Endothelial cell of hepatic sinusoid (primary cell): ENCODE measurements around the gene GLI1.

Experiments used
- in situ Hi-C: cut with HindIII; loops from 2 replicates; pipeline ENCODE4 v1.10.0; 2017; ENCODE audit warnings: low sequenced_read_pairs

Gene GLI1

GRCh38 chr12:57460841-57461275 is 1.3 kb downstream of the GLI1 start:
- in situ Hi-C loops = no loop called here

GRCh38 chr12:57461276-57461916 is 1.8 kb downstream of the GLI1 start:
- in situ Hi-C loops = no loop called here

GRCh38 chr12:57461917-57462250 is 2.3 kb downstream of the GLI1 start:
- in situ Hi-C loops = no loop called here

DNA sequence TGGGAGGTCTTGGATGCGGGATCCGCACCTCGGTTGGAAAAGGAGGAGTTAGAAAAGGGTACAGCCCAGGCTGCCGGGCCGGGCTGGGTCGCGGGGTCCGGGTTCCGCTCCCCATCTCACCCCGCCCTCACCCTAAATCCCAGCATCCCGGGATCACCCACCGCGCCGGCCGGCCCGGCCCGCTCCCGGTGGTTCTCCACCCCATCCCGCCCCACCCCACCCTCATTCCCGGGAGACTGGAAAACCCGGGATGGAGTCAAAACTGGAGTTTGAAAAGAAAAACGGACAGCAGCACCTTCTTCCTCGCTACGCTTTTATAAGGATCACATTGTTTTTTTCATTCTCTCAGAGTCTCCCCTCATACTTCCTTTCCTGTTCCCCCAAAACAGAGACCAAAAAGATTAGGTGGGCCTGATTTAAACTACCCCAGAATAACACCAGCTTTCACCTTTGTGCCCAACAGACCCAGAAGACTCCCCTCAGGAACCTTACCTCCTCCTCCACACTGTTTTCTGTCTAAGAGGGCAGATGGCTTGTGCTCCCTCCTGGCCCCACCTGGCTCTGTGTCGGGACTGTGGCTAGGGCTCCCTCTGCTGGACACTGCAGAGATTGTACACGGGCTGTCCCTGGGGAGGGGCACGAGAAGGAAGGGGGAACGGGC is 2.8 kb downstream of the GLI1 start:
- in situ Hi-C loops = no loop called here

DNA sequence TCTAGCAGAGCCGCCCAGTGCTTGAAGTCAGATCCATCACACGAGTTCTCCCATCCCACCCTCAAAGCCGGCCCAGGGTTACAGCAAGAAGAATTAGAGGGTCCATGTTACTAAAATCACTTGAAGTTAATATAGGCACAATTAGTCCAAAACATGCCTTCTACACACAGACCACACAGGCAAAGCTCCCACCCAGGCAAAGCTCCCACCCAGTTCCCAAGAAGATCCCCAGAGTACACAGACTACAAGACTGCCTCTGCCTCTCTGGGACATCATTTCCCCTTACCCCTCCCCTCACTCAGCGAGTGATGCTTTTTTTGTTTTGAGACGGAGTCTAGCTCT is 3.3 kb downstream of the GLI1 start:
- in situ Hi-C loops = no loop called here

GRCh38 chr12:57464569-57464968 is 5.0 kb downstream of the GLI1 start:
- in situ Hi-C loops = no loop called here

DNA sequence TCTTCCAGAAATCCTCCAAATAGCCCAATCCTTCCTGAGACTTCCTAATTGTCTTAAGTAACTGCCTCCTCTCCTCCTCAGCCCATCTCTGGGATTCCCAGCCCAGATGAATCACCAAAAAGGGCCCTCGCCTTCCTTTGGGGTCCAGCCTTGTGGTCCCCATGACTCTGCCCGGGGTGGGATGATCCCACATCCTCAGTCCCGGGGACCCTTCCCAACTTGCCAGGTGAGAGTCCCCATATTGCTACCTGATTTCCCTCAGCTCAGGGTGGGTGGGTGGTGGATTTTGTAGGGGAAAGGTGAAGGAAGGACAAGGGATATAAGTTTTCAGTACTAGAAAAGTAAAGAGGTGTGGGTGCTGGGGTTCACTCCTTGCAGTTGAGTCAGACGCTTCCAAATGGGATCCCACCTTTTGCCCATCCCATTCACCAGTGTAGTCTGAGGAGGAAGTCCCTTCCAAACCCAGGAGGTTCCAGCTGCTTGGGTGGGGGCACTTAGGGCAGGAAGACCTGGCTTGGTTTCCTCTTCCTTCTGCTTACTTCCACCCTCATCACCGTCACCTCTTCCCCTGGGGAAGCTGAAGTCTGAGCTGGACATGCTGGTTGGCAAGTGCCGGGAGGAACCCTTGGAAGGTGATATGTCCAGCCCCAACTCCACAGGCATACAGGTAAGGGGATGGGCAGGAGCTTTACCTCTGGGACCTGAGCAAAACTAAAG is 5.6 kb downstream of the GLI1 start:
- in situ Hi-C loops = no loop called here

GRCh38 chr12:57465747-57466505 is 6.3 kb downstream of the GLI1 start:
- in situ Hi-C loops = no loop called here

DNA sequence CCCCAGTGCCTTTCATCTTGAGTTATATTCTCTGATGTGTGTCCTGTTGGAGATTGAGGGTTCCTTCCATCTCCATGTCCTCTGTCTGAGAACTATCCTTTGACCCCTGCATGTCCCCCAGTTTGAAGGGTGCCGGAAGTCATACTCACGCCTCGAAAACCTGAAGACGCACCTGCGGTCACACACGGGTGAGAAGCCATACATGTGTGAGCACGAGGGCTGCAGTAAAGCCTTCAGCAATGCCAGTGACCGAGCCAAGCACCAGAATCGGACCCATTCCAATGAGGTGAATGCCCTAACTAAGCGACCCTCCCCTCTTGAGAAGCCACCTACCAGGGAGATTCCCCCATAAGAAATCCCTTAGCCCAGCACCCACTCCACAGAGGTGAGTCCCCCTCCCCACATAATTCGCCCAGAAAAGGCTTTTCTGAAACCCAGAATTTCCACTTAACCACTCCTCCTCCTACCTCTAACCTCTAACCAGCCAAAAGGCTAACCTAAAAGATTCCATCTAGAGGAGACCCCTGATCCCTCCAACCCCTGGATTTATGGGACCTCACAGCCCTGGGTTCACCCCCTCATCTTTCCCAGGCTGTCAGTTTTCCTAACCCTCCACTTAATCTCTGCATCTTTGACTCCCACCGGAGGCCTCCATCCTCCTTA is 7.8 kb downstream of the GLI1 start:
- in situ Hi-C loops = no loop called here

- in situ Hi-C loops = no loop called here
Measured at GRCh38 chr12:57467915-57468314, 8.3 kb downstream of the GLI1 start.

- in situ Hi-C loops = no loop called here
Measured at GRCh38 chr12:57469296-57470164, 9.9 kb downstream of the GLI1 start.

DNA sequence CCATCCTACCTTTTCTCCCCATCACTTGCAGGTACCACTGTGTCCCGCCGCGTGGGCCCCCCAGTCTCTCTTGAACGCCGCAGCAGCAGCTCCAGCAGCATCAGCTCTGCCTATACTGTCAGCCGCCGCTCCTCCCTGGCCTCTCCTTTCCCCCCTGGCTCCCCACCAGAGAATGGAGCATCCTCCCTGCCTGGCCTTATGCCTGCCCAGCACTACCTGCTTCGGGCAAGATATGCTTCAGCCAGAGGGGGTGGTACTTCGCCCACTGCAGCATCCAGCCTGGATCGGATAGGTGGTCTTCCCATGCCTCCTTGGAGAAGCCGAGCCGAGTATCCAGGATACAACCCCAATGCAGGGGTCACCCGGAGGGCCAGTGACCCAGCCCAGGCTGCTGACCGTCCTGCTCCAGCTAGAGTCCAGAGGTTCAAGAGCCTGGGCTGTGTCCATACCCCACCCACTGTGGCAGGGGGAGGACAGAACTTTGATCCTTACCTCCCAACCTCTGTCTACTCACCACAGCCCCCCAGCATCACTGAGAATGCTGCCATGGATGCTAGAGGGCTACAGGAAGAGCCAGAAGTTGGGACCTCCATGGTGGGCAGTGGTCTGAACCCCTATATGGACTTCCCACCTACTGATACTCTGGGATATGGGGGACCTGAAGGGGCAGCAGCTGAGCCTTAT is 10.8 kb downstream of the GLI1 start:
- in situ Hi-C loops = no loop called here

DNA sequence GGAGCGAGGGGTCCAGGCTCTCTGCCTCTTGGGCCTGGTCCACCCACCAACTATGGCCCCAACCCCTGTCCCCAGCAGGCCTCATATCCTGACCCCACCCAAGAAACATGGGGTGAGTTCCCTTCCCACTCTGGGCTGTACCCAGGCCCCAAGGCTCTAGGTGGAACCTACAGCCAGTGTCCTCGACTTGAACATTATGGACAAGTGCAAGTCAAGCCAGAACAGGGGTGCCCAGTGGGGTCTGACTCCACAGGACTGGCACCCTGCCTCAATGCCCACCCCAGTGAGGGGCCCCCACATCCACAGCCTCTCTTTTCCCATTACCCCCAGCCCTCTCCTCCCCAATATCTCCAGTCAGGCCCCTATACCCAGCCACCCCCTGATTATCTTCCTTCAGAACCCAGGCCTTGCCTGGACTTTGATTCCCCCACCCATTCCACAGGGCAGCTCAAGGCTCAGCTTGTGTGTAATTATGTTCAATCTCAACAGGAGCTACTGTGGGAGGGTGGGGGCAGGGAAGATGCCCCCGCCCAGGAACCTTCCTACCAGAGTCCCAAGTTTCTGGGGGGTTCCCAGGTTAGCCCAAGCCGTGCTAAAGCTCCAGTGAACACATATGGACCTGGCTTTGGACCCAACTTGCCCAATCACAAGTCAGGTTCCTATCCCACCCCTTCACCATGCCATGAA is 11.5 kb downstream of the GLI1 start:
- in situ Hi-C loops = no loop called here

- in situ Hi-C loops = no loop called here
Measured at GRCh38 chr12:57471661-57472060, 12.1 kb downstream of the GLI1 start.

- in situ Hi-C loops = no loop called here
Measured at GRCh38 chr12:57472391-57472790, 12.8 kb downstream of the GLI1 start.

DNA sequence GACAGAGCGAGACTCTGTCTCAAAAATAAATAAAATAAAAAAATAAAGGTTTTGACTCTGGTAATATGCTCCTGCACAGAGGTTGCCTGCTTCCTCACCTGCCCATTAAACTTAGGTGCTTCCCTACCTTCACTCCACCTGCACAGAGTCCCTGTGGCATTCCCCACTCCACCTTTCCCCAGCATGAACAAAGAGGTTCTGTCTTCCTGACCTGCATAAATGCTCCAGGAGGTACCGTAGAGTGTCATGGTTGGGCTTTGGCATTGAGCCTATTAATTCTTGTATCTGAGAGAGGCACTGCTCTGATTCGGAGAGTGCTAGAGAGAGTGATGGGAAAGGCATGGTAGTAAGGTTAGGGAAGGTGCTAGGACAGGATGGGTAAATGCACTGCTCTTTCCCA is 13.8 kb downstream of the GLI1 start:
- in situ Hi-C loops = no loop called here

DNA sequence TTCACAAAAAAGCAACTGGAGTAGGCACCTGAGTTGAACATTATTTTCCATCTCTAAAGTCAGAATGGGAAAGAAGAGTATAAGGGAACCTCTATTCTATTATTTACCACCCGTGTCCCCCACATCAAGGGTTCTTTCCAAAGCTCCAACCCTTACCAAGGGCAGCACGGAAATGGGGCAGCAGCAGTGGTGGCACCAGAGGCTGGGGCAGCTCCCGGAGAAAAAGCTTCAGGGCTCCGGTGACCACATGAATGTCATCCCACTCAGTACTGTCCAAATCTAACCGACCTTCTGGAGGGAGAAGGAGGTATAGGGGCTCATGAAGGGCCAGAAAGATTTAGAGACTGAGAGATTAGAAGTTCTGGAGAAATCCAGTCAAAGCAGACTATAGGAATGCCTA is 14.3 kb downstream of the GLI1 start:
- in situ Hi-C loops = no loop called here

GRCh38 chr12:57474430-57474829 is 14.8 kb downstream of the GLI1 start:
- in situ Hi-C loops = no loop called here

DNA sequence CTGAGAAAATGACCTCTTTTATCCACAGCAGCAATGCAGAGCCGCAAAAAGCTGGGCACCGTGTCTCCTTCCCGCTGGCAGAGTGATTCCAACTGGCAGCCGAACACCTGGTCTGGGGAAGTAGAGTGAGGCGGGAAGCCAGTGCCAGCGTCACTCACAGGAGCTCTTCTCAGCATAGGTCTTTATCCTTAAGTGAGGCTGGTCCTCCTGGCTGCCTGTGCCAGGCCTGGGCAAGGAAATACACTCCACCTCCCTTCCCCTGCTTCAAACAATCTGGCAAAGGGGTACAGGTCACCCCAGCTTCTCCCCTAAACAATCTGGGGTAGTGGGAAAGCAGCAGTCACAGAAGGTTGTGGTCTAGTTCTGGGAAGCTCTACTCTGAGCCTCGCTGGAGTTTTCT is 15.3 kb downstream of the GLI1 start:
- in situ Hi-C loops = no loop called here
